GM19099 (cell line): Measurements from ENCODE around the gene TBL3.

ENCODE experiments used
- POLR2A ChIP-seq: IDR thresholded peaks from 3 replicates; pipeline ENCODE4 v1.6.1; 2011; ENCODE audit warnings: low read depth; ENCODE audit not compliant: insufficient read length; ENCODE audit errors: extremely low read depth

The TBL3 gene

GRCh38 chr16:1974157-1975070 lies 2.6 kb downstream of the TBL3 start:
- TF ChIP-seq POLR2A, result no peak

- no peak for TF ChIP-seq POLR2A
Measured at GRCh38 chr16:1975432-1976215, 3.8 kb downstream of the TBL3 start.

GRCh38 chr16:1976216-1976520 lies 4.3 kb downstream of the TBL3 start:
- no peak for TF ChIP-seq POLR2A

GRCh38 chr16:1976951-1977874 lies 5.4 kb downstream of the TBL3 start:
- no peak for TF ChIP-seq POLR2A

GRCh38 chr16:1977875-1978268 lies 6.0 kb downstream of the TBL3 start:
- no peak for TF ChIP-seq POLR2A

GRCh38 chr16:1978476-1979120 lies 6.7 kb downstream of the TBL3 start:
- no peak for TF ChIP-seq POLR2A

GRCh38 chr16:1979271-1980029 lies 7.6 kb downstream of the TBL3 start:
- TF ChIP-seq POLR2A, result no peak

- no peak for TF ChIP-seq POLR2A
Measured at GRCh38 chr16:1980030-1980769, 8.3 kb downstream of the TBL3 start.

GRCh38 chr16:1980770-1981087 lies 8.9 kb downstream of the TBL3 start:
- TF ChIP-seq POLR2A, result no peak

- no peak for TF ChIP-seq POLR2A
Measured at GRCh38 chr16:1981398-1981836, 9.6 kb downstream of the TBL3 start, which contains the start of gene NOXO1. TSS of gene NOXO1 (minus strand) at chr16:1981469. CDS start at chr16:1981179, 290 bp downstream.

- no peak for TF ChIP-seq POLR2A
Measured at GRCh38 chr16:1982013-1982433, 10.2 kb downstream of the TBL3 start.

- no peak for TF ChIP-seq POLR2A
Measured at GRCh38 chr16:1982991-1983543, 11.2 kb downstream of the TBL3 start.
